HepG2 (cell line): Measurements from ENCODE around the gene ZNF430. TPM values are rescaled to one million over a fixed set of nuclear protein-coding genes. Genes with fewer than 3 reads are reported as not detected.
A peak's percentile ranks its signal among the peaks of the same experiment; 100 is the strongest.
"Not testable (repeated sequence)": the region's sequence is repeated elsewhere in the genome, so short reads cannot be mapped to it uniquely, and the experiment has no call there.

Source experiments
- ATAC-seq: fragments of 200-7000 bp; cut with Tn5 transposase; 3 replicates; pipeline ENCODE4 v1.9.1; 2020; ENCODE audit warnings: mild to moderate bottlenecking, moderate library complexity
- BruUV-seq: library from RNA; stranded (reverse); fragments of 400-500 nt; replicated peaks from 2 replicates; lab custom pipeline; 2021; lab: Mats Ljungman, UMichigan
- CTCF ChIA-PET: fragments of 300-600 bp; formaldehyde crosslinking; extraction: SDS; loops from one replicate; lab custom pipeline; 2021; ENCODE audit warnings: low total read pairs, inconsistent platforms, low intra/inter-chr PET ratio; lab: Yijun Ruan, JAX
- POLR2A ChIA-PET: fragments of 350-600 bp; sonication (Branson Sonifier 250); formaldehyde crosslinking; loops from one replicate; lab custom pipeline; 2020; ENCODE audit warnings: antibody characterized with exemption, inconsistent platforms; lab: Yijun Ruan, JAX
- DNase-seq: peaks from one replicate; pipeline ENCODE4 v3.0.0-alpha.2; 2015; ENCODE audit warnings: low spot score
- FAIRE-seq: peaks from 3 replicates; lab custom pipeline; 2011; peaks lifted over from hg19 to GRCh38; lab: Jason Lieb, UNC
- H2AFZ ChIP-seq: one replicate; pipeline ENCODE4 v1.6.1; 2011; ENCODE audit warnings: low read length, inconsistent platforms
- H3K27ac ChIP-seq: fragments of 300-600 bp; 3 replicates; pipeline ENCODE4 v1.8.0; 2011; ENCODE audit warnings: mixed run types, mild to moderate bottlenecking, mixed read lengths, low read length, inconsistent platforms; ENCODE audit not compliant: insufficient read depth; ENCODE audit errors: extremely low read length
- H3K27me3 ChIP-seq, 2 experiments: fragments of 200-600 bp in 1 of 2; 2 replicates in 1 of 2; 3 replicates in 1 of 2; pipeline versions ENCODE4 v1.6.0 to v1.8.0; 2011; ENCODE audit warnings: low read length in 2 of 2, mild to moderate bottlenecking in 2 of 2, moderate library complexity in 2 of 2, inconsistent platforms in 1 of 2; ENCODE audit not compliant: insufficient read depth in 2 of 2, control insufficient read depth in 1 of 2
- H3K36me3 ChIP-seq, 2 experiments: fragments of 200-600 bp in 1 of 2; replicated peaks in 1 of 2; 2 replicates in 1 of 2; 3 replicates in 1 of 2; pipeline versions ENCODE4 v1.5.1 to v1.8.0; 2011; ENCODE audit warnings: low read length in 2 of 2, inconsistent platforms in 1 of 2; ENCODE audit not compliant: insufficient read depth in 2 of 2, control insufficient read depth in 1 of 2
- H3K4me1 ChIP-seq: 2 replicates; pipeline ENCODE4 v1.5.1; 2012; ENCODE audit warnings: low read length, inconsistent platforms; ENCODE audit not compliant: insufficient read depth
- H3K4me2 ChIP-seq: 2 replicates; pipeline ENCODE4 v1.6.0; 2011; ENCODE audit warnings: low read depth, low read length, inconsistent platforms
- H3K4me3 ChIP-seq, 3 experiments: fragments of 200-600 bp in 1 of 3; sonication (generic), shearing (Covaris generic) in 1 of 3; replicated peaks in 1 of 3; 2 replicates each; pipeline ENCODE4 v1.5.1; 2011 to 2016; ENCODE audit warnings: low read length in 3 of 3, inconsistent platforms in 2 of 3, low read depth in 2 of 3, mild to moderate bottlenecking in 2 of 3, control low read depth in 1 of 3, mixed read lengths in 1 of 3; ENCODE audit not compliant: insufficient read depth in 1 of 3
- H3K79me2 ChIP-seq: one replicate; pipeline ENCODE4 v1.6.1; 2011; ENCODE audit warnings: low read length, inconsistent platforms; ENCODE audit not compliant: insufficient read depth
- H3K9ac ChIP-seq: 2 replicates; pipeline ENCODE4 v1.6.0; 2011; ENCODE audit warnings: mild to moderate bottlenecking, low read depth, low read length, inconsistent platforms; ENCODE audit not compliant: insufficient read depth
- H3K9me3 ChIP-seq: 2 replicates; pipeline ENCODE4 v1.5.1; 2012; ENCODE audit warnings: mild to moderate bottlenecking, low read length
- H4K20me1 ChIP-seq: 2 replicates; pipeline ENCODE4 v1.6.0; 2011; ENCODE audit warnings: inconsistent platforms, mild to moderate bottlenecking, low read length, moderate library complexity; ENCODE audit not compliant: insufficient read depth
- FOSL2 ChIP-seq: sonication (generic); formaldehyde crosslinking; IDR thresholded peaks from 2 replicates; pipeline ENCODE4 v1.4.0; 2020; ENCODE audit warnings: missing genetic modification reagents
- ZNF292 ChIP-seq: sonication (generic); formaldehyde crosslinking; IDR thresholded peaks from 2 replicates; pipeline ENCODE4 v1.8.1; 2022; ENCODE audit warnings: mild to moderate bottlenecking, low read depth, missing genetic modification reagents, borderline replicate concordance
- WGBS: methylation state at CpG from one replicate; pipeline ENCODE4 v1.1.6; 2017; ENCODE audit warnings: low lambda C conversion rate; 5-methylcytosine and 5-hydroxymethylcytosine counted together
- in situ Hi-C: cut with HindIII; loops from 2 replicates; pipeline ENCODE4 v1.10.0; 2017; ENCODE audit warnings: low pct_unique_long_range_greater_than_20kb; ENCODE audit not compliant: extremely low pct_ligation_motif_present
- intact Hi-C: fragments of 100-400 bp; cut with micrococcal nuclease; formaldehyde crosslinking; loops from one replicate; pipeline ENCODE4 v1.10.0; 2022; ENCODE audit not compliant: unreplicated experiment
- polyA plus RNA-seq, 8 experiments: library from polyadenylated mRNA; depleted of rRNA in 3 of 8; stranded (reverse) in 7 of 8; unstranded in 1 of 8; fragments of >200 nt; fragmentation: Illumina TruSeq in 4 of 8; extraction: Trizol in 4 of 8; gene quantifications; 2 replicates each; pipeline versions ENCODE4 v1.2.1 to v1.2.3, GENCODE V29; 2011 to 2016; ENCODE audit warnings: low read depth in 4 of 8, missing spikeins in 1 of 8, mixed read lengths in 1 of 8; ENCODE audit not compliant: insufficient read depth in 1 of 8
- total RNA-seq, 5 experiments: library from RNA; depleted of rRNA; stranded (reverse); fragments of >200 nt; fragmentation: Illumina TruSeq; extraction: Trizol; gene quantifications; 2 replicates each; pipeline ENCODE4 v1.2.3, GENCODE V29; 2016; ENCODE audit warnings: low read depth in 1 of 5
- TF ChIP-seq, protein P1 (sequence below): sonication (generic); formaldehyde crosslinking; IDR thresholded peaks from 2 replicates; pipeline ENCODE4 v1.9.0; 2021; ENCODE audit warnings: mild to moderate bottlenecking, missing genetic modification reagents

The ZNF430 gene
- total and polyA plus RNA-seq, 2 of the 13 experiments (the other 11 are each of a cell fraction or from before 2014, with no cell fraction given) = 4.1 to 6.9 TPM

DNA sequence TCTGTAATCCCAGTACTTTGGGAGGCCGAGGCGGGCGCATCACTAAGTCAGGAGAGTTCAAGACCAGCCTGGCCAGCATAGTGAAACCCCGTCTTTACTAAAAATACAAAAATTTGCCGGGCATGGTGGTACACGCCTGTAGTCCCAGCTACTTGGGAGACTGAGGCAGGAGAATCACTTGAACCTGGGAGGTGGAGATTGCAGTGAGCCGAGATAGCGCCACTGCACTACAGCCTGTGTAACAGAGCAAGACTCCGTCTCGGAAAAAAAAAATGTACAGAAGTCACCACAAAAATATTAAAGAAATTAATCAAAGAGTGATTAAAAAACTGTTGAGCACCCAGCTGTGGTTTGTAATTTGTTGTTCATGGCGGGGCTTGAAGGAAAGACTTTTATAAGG lies 781 bp downstream of the ZNF430 start:
- Histone ChIP-seq H3K4me2 (peak overlapping the region; percentile 51), H3K4me3 (peak overlapping the region; percentile 76 to 89 (median 76)), H3K79me2 (peaks cover 14% of the 10 kb centered on the region), H2AFZ (peak overlapping the region; percentile 3), H3K4me1 (peaks cover 18% of the 10 kb centered on the region), H3K27ac (peak overlapping the region; percentile 82), H3K9ac (peak overlapping the region; percentile 81), H3K36me3 (peaks cover 0 to 13% of the 10 kb centered on the region in 2 experiments; a peak in 2 of 5 replicates)
- FAIRE-seq, CTCF ChIA-PET, DNase-seq, intact Hi-C loops, H3K9me3 ChIP-seq, H3K27me3 ChIP-seq, BruUV-seq, H4K20me1 ChIP-seq, in situ Hi-C loops: not testable (repeated sequence)
- POLR2A ChIA-PET = interaction anchor here (0.6 to 1.6 kb wide), 6 partner anchors 98 to 1384 kb away, joined by 3 to 9 read pairs (median 6); partner anchors contain the start of genes ZNF100, ZNF429, ZNF431 and ZNF708
- 3% methylated on average over 11 of the region's 11 CpGs for WGBS
- ATAC-seq = peak; percentile 19
- TF ChIP-seq ZNF292 (CRISPR knock-in tag) = 0 out of 2 replicates have a peak, but pooled peaks have one; percentile 0

GRCh38 chr19:21022996-21023395 lies 2.5 kb downstream of the ZNF430 start:
- no TSS peak for BruUV-seq
- WGBS = 83% methylated on average over 2 of the region's 2 CpGs
- DNase-seq = peak; percentile 15
- H3K4me1 ChIP-seq = peaks cover 18% of the 10 kb centered on the region
- H3K9ac ChIP-seq = no peak overlapping the region
- H3K79me2 ChIP-seq = peaks cover 20% of the 10 kb centered on the region
- no peak overlapping the region for H2AFZ ChIP-seq
- no peak for FAIRE-seq
- H4K20me1 ChIP-seq = no peaks in the 10 kb centered on the region
- ATAC-seq = no peak
- in situ Hi-C loops (no loop called here), intact Hi-C loops (no loop called here)
- ChIA-PET POLR2A (no interaction called here), CTCF (no interaction called here)
- no peaks in the 10 kb centered on the region; a peak in 2 of 5 replicates for H3K27me3 ChIP-seq
- peaks cover under 1 to 18% of the 10 kb centered on the region in 2 experiments; a peak in 3 of 5 replicates for H3K36me3 ChIP-seq
- TF ChIP-seq, protein P1, sequence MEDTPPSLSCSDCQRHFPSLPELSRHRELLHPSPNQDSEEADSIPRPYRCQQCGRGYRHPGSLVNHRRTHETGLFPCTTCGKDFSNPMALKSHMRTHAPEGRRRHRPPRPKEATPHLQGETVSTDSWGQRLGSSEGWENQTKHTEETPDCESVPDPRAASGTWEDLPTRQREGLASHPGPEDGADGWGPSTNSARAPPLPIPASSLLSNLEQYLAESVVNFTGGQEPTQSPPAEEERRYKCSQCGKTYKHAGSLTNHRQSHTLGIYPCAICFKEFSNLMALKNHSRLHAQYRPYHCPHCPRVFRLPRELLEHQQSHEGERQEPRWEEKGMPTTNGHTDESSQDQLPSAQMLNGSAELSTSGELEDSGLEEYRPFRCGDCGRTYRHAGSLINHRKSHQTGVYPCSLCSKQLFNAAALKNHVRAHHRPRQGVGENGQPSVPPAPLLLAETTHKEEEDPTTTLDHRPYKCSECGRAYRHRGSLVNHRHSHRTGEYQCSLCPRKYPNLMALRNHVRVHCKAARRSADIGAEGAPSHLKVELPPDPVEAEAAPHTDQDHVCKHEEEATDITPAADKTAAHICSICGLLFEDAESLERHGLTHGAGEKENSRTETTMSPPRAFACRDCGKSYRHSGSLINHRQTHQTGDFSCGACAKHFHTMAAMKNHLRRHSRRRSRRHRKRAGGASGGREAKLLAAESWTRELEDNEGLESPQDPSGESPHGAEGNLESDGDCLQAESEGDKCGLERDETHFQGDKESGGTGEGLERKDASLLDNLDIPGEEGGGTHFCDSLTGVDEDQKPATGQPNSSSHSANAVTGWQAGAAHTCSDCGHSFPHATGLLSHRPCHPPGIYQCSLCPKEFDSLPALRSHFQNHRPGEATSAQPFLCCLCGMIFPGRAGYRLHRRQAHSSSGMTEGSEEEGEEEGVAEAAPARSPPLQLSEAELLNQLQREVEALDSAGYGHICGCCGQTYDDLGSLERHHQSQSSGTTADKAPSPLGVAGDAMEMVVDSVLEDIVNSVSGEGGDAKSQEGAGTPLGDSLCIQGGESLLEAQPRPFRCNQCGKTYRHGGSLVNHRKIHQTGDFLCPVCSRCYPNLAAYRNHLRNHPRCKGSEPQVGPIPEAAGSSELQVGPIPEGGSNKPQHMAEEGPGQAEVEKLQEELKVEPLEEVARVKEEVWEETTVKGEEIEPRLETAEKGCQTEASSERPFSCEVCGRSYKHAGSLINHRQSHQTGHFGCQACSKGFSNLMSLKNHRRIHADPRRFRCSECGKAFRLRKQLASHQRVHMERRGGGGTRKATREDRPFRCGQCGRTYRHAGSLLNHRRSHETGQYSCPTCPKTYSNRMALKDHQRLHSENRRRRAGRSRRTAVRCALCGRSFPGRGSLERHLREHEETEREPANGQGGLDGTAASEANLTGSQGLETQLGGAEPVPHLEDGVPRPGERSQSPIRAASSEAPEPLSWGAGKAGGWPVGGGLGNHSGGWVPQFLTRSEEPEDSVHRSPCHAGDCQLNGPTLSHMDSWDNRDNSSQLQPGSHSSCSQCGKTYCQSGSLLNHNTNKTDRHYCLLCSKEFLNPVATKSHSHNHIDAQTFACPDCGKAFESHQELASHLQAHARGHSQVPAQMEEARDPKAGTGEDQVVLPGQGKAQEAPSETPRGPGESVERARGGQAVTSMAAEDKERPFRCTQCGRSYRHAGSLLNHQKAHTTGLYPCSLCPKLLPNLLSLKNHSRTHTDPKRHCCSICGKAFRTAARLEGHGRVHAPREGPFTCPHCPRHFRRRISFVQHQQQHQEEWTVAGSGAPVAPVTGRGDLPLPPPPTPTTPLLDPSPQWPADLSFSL (CRISPR knock-in tag) = no peak
- TF ChIP-seq FOSL2 (CRISPR knock-in tag) = peak; percentile 30
- TF ChIP-seq, all 625 proteins: peak for 1
- Histone ChIP-seq H3K4me3 (no peak overlapping the region), H3K27ac (no peak overlapping the region), H3K9me3 (no peaks in the 10 kb centered on the region), H3K4me2 (0 out of 2 replicates have a peak overlapping the region, but pooled peaks have one; percentile 1)
